ENCODE results near the gene FYCO1.

Gene FYCO1

DNA sequence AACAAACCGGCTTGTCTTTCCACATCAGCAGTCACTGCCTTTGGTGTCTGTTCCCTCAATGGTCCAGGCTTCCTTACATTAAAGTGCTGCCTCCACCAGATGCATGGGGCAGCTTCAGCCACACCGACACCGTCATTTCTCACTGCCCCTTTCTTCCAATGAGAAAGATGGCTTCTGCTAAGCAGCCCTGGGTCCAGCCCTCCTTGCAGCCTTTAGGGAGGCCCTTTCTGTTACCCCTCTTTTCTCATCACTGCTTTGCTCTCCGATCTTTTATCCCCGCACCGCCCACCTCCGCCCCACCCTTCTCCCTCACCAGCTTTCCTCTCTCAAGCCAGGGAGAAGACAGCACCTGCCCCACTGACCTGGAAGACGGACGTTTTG, 80.6 kb downstream of the FYCO1 start:
- DNase-seq (ENCODE audit: low read depth) = no peak

DNA sequence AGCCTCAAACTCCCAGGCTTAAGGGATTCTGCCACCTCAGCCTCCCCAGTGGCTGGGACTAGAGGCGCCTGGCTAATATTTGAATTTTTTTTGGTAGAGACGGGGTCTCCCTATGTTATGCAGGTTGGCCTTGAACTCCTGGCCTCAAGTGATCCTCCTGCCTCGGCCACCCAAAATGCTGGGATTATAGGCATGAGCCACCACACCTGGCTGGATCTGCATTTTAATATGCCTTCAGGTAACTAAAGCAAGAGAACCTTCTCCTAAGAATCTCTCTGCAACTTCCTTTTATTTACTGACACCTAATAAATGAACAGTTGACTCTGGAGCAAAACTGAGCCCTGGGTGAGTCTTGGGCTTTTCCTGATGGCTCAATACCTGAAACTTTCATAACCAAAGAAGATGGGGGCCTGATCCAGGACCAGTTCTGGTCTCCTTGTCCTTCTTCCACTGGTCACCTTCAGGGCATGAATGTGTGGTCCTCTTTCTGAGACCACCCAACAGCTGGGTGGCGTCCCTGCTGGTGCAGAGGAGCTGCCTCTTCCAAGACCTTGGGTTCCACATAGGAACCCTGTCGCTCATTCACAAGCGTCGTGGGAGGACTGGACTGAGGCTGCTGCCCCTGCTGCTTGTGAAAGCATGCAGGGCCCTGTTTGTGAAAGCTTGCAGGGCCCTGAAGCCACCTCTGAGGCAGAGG, 81.1 kb downstream of the FYCO1 start:
- DNase-seq (ENCODE audit: low read depth) = no peak

DNA sequence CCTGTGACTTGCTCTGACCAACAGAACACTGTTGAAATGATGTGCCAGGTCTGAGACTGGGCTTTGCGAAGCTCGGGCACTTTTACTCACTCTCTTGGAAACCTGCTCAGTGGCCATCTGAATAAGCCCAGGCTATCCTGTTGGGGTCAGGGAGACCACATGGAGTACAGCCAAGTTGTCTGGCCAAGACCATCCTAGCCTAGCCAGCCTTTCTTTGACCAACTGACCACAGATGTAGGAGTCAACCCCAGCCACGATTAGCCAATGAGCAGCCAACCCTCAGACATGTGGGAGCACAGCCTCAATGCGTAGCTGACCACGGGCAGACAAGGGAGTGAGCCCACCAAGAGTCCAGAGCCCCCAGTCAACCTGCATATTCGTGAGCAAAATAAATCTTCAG, 83.2 kb downstream of the FYCO1 start:
- DNase-seq (ENCODE audit: low read depth) = no peak

DNA sequence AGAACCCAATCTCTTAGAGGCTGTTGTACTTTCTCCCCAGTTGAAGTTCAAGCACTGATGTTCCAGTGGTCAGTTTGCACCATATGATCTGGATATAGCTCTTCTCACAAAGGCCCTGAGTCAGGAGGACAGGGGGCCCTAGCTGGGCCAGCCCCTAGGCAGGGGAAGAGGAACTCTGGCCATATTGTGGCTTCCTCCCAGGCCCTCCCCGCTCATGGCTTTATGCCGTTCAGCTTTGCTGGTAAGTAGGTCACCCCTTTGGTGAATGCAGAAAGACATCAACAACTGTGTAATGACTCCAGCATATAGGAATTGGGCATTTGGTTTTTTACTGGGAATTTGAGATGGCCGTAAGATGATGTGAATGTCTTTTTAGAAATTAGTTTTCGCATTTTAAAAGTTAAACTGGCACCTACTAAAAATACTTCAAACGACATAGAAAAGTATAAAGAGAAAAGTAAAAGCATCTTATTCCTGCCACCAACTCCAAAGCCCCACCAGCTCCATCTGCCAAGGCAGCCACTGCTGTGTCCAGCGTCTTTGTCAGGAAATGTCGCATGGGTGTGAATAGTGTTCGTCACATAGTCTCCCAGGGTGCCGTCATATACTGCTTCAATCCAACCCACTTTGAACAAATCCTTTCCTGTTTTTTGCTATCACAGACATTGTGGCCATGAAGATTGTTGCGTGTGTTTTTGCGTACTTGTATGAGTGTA, 84.0 kb downstream of the FYCO1 start:
- DNase-seq (ENCODE audit: low read depth) = no peak

DNA sequence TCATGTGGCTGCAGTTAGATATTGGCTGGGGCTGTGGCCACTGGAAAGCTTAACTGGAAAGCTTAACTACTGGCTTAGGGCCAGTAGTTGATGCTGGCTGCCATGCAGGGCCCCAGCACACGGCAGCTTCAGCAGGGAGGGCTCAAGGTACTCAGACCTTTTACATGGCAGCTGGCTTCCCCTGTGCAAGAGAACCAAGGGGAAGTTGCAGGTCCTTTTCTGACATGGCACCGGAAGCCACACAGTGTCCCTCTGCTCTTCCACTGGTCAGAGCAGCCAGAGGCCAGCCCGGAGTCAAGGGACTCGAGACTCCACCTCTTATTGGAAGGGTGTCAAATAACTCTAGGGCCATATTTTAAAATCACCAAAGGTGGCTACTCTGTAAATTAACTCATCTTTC, 84.7 kb downstream of the FYCO1 start:
- DNase-seq (ENCODE audit: low read depth) = no peak

DNA sequence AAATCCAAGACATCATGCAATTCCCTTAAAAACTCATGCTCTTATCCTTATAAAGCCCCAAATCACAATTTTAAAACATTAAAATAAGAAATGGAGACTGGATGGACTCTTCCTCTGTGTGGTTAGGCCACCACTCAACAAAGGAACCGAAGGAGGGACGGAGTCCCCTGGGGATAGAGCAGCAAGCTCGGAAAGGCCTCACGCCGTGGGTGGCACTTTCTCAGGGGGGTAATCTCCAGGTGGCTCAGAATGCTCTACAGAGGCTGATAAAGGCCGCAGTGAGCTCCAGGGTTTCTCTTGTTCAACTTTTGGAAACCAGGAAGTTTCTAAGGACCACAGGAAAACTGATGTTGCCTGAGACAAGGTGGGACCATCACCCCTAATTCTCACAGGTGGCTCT, 86.1 kb downstream of the FYCO1 start:
- DNase-seq (ENCODE audit: low read depth) = no peak

DNA sequence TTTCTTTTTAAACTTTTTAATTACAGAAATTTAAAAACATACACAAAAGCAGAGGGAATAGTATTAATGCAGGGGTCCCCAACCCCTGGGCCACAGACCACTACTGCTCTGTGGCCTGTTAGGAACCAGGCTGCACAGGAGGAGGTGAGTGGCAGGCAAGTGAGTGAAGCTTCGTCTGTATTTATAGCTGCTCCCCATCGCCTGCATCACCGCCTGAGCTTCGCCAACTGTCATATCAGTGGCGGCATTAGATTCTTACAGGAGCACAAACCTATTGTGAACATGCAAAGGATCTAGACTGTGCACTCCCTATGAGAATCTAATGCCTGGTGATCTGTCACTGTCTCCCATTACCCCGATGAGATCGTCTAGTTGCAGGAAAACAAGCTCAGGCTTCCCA, 86.9 kb downstream of the FYCO1 start:
- DNase-seq (ENCODE audit: low read depth) = no peak

DNA sequence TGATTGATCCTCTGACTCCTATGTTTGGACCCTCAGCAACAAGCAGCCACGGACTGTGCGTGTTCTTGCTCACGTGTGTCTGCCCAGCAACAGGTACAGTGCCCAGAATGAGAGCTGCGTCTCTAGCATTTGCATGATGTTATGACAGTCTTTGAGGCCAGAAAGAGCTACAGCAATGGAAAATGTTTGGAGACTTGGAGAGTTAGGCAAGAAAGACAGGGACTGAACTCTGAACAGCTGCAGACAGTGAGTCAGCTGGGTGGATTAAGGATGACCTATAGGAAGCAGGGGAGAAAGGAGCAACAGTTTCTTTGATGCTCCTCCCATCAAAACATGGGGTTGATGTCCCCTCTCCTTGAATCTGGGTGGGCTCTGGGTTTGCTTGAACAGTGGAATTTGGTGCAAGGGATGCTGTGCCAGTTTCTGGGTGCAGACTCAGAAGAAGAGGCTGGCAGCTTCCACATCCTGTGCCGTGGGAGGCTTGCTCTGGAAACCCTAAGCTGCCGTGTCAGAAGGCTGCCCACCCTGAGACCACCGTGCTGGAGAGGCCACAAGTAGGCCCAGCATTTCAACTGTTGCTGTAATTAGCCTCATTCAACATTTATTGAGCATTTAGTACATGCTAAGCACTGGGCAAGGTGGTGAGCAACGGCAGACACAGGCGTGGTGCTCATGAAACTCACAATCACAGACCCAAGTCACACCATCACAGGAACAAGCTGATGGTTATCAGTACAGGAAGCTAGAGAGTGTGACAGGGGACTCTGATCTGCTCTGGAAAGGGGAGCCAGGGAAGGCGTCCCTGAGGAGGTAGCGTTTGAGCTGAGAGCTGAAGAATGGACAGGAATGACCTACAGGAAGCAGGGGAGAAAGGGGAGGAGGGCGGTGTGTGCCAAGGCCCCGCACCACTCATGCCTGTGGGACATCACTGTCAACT, 87.6 kb downstream of the FYCO1 start:
- DNase-seq (ENCODE audit: low read depth) = no peak

DNA sequence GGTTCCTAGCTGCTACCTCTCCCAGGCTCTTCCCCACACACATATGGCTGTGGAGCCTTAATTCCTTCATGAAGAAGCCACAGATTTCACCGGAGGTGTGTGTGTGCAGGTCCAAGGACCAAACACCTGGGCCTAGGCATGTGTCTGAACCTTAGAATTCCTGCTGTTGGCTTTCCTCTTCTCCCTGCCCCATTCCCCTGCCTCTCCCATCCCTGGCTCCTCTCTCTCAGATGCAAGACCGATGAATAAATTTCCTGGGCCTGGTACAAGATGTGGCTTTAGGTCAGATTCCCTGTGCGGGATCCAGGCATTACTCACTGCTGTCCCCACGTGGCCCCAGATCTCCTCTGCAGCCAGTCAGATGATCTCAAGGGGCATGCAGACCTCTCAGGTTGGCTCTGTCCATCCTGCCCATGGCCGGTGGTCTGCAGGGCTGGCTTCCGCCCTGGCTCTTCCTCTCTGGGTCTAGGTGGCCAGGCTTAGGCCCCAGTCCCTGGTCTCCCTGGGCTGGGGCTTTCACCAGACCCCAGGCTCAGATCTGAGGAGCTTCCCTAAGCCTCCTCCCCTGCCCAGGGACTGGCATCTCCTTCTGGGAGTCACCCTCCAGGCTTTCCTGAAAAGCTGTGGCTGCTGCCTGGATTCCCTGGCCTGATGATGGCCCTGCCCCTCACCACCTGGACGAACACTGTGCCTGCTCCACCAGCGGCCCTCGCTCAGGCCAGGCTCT, 88.8 kb downstream of the FYCO1 start:
- no peak for DNase-seq (ENCODE audit: low read depth)

DNA sequence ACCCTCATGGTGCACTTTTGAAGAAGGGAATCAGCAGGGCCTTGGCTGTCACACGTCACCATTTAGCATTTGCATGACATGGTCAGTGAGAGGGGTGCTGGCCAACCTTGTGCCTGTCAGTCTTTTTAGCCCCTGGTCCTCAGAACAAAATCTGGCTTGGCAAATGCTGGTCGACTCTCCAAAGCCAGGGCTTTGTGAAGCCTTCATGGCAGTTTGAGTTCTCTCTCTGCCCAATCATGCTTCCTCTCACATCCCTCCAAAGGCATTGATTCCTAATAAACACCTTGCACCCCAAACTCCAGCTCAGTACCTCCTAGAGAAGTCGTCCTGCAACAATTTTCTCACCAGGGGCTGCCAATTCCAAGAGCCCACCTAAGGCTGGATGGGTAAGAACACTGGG, 89.9 kb downstream of the FYCO1 start:
- DNase-seq (ENCODE audit: low read depth) = no peak

DNA sequence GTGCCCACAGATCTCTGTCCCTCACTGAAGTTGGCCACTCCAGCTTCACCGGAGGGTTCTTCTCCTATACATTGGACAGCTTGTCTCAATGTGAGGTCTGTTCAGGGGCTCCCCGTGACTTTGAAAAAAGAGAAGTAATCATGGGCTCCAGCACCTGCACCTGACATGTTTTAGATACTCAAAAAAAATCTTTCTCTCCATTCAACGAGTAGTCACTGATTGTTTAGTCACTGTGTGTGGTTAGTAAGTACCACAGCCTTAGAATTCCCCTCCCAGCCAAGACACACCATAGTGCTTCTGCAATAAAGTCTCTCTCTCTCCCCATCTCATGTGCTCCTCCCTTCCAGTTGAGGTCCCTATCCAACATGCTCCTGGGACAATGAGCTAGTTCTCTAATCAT, 90.7 kb downstream of the FYCO1 start:
- no peak for DNase-seq (ENCODE audit: low read depth)

DNA sequence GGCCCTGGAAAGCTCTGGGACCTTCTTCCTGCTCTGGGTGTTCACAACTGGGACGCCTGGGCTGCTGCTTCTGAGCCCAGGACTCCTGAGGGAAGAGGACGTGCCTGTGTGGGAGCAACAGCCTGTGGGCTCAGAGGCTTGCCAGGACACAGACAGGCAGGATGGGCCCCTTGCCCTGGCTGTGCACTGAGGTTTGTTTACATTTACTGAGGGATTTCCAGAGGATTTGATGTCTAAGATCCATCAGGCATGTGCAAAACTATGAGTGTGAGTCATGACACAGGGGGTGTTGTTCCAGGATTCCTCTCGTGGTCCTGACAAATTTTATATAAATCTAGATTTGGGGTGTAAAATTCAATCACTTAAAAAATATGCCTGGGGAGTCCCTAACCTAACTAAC, 98.7 kb downstream of the FYCO1 start:
- DNase-seq (ENCODE audit: low read depth) = no peak

DNA sequence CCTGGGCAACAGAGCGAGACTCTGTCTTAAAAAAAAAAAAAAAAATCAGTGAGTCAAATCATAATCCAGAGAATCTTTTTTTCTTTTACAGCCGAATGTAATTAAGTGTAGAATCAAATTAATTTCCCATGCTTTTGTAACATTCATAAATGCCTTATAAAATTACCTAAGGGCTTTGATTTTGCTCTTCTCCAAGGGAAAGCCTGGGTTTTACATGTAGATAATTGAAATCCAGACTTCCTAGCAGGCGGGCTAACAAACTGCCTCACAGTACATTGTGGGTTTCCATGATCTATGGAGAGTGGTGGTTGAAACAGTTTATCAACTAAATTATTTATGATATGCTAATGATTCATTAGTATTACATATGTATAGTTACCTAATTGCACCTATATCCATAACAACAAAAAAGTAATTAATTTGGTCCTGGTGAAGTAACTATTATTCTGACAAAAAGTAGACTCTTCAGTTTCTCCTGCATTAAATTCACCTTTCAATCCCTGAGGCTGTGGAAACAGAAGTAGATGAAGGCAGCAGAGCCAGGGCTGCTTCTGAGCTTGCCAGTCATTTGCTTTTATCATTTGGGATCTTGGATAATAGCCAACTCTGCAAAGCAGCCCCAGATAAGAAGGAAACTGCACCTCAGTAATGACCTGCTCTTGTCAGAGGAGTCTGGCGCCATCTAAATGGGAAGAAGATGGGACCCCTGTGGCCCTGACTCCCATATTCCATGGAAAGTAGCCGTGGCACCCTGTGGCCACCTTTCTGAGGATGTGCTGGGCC, 99.7 kb downstream of the FYCO1 start:
- DNase-seq (ENCODE audit: low read depth) = no peak

DNA sequence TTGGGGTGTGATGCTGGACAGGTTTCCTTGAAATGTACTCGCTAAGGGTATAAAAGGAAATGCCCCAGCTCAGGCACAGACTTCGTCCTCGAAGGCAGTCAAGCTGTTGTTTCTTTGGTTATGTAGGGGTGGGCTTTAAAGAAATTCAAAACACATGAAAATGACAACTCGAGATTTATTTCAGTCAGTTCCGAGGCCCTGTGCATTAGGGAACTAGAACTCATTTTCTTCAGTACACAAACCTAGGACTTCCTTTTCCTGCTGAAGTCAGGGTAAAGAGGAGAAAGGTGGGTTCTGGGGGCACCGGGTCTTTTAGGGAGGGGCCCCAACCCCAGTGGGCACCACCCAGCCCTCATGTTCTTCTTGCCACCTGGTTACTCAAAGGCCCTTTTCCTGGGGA, 101.6 kb downstream of the FYCO1 start:
- no peak for DNase-seq (ENCODE audit: low read depth)

DNA sequence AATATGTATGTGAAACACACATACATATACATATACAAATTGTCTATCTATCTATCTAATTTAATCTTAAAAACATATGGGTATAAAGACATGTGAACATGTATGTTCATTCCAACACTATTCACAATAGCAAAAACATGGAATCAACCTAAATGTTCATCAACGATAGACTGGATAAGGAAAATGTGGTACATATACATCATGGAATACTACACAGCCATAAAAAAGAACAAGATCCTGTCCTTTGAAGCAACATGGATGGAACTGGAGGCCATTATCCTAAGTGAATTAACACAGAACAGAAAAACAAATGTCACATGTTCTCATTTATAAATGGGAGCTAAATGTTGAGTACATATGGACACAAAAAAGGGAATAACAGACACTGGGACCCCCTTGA, 103.5 kb downstream of the FYCO1 start:
- DNase-seq (ENCODE audit: low read depth) = no peak

DNA sequence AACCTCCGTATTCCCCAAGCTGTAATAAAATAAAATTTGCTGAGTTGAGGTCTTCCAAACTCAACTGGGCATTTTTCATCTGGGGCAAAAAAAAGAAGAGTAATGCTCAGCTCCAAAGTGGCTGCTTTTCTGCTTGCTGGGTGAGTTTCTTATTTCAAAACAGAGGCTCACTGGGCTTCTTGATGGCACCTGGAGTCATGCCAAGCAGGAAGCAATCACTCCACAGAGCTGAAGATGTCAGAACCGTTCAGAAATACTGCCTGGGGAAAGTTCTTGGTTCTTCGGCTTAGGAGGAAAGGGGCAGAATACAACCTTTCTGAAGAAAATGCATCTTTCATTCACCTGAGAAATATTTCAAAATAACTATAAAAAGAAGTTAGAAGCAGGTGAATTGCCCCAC, 105.2 kb downstream of the FYCO1 start:
- no peak for DNase-seq (ENCODE audit: low read depth)

DNA sequence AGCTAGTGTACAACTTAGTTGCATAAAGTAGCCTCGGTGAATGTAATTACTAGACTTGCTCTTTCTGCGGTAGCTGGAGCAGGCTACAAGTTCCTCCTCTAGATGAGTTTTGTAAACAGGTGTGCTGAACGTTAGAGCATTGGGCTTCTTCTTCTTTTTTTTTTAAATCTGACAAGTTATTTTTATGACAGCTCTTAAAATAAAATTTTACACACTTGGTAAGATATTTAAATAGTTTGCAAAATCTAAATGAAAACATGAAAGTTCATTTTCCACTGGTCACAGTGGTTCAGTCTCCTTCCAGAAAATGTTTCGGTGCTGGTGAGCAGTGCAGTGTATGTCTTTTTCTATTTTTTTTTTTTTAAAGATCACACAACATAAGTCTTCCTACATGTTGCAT, 106.3 kb downstream of the FYCO1 start:
- DNase-seq (ENCODE audit: low read depth) = no peak

DNA sequence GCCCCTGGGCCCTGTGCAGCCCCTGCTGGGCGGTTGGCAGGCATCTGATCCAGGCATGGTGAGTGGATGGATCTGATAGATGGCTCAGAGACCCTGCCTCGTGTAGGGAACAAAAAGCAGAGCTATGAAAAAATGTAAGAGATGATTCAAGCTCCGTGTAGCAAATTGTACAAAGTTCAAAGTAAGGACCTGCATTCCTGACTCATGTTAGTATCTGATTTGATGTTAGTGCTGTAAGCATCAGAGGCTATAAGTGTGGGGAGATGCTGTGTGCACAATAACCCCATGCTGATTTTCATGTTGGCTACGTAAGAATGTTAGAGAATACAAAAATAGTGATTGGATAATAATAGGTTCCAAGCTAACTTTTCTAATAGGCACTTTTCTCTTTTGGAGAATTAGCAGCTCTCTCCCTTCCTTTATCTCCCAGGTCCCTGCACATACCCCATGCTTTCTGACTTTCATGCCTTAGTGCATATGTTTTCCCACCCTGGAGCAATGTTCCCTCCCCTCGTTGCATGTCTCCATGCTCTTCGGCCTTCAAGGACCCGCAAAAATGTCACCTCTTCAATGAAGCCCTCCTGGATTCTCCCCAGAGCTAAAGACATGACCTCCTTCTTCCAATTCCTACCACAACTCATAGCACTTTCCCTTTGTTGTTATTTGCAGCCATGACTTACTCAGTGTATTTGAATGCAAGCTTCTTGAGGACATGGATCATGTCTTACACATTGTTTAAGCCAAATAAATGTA, 107.7 kb downstream of the FYCO1 start:
- no peak for DNase-seq (ENCODE audit: low read depth)

DNA sequence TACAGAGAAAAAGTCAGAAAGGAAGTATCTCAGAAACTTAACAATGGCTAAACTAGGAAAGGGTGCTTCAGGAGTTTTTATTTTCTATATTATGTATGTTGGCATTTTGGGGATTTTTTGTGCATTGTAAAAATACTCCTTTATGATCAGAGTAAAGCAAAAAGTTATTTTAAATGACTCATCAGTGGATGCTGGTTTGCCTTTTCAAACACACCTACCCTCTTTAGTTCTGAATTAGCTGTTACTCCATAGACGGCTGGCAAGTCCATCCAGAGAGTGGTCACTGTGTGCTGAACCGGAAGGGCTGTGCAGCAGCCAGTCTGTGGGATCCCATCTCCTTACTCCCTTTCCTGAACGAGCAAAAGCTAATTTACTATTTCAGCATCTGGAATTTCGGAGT, 108.3 kb downstream of the FYCO1 start:
- DNase-seq (ENCODE audit: low read depth) = no peak

DNA sequence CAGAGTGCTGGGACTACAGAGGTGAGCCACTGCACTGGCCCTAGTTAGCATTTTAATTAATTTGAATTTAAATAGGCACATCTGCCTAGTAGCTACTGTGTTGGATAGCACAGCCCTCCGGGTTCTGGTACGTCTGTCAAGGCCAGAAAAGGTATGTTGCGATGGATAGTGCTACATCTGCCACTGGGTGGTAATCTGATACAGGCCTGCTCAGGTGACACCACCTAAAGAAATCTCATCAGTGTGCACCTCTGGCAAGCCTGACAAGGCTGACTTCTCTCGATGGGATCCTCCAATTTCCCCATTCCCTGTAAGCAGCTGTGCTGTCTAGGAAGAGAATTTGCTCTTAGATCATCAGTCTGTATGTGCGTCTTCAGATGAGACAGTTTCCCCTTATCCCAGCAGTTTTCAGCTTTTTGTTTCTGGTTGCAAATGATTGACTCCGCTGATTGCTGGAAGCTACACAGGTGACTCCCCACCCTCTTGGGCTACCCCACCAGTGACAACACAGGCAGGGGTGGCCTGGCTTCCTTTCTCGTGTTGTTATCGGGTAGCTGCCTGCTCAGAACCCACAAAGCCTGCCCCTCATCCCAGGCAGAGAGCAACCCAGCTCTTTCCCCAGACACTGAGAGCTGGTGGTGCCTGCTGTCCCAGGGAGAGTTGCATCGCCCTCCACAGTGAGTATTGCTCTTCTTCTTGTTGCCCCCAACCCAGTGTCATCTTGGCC, 109.5 kb downstream of the FYCO1 start, which contains the start of gene CCR9:
CCR9 (plus strand) TSS at position 565 of the 727 bp plus-strand sequence. CDS start 8,391 bp downstream, outside the sequence.
- DNase-seq (ENCODE audit: low read depth) = no peak
